D721Med (cell line): ENCODE measurements around the gene ALDH1B1.

Experiments used
- DNase-seq: peaks from one replicate; pipeline ENCODE4 v3.0.0; 2011; ENCODE audit warnings: low spot score; ENCODE audit not compliant: insufficient read length
- FAIRE-seq: peaks from 2 replicates; lab custom pipeline; 2011; peaks lifted over from hg19 to GRCh38; lab: Jason Lieb, UNC
- TF ChIP-seq, protein P1 (sequence below): IDR thresholded peaks from 2 replicates; pipeline ENCODE4 v1.5.1; 2012; ENCODE audit warnings: mild to moderate bottlenecking, control low read depth; ENCODE audit not compliant: insufficient read depth; ENCODE audit errors: missing control alignments

ALDH1B1 gene

DNA sequence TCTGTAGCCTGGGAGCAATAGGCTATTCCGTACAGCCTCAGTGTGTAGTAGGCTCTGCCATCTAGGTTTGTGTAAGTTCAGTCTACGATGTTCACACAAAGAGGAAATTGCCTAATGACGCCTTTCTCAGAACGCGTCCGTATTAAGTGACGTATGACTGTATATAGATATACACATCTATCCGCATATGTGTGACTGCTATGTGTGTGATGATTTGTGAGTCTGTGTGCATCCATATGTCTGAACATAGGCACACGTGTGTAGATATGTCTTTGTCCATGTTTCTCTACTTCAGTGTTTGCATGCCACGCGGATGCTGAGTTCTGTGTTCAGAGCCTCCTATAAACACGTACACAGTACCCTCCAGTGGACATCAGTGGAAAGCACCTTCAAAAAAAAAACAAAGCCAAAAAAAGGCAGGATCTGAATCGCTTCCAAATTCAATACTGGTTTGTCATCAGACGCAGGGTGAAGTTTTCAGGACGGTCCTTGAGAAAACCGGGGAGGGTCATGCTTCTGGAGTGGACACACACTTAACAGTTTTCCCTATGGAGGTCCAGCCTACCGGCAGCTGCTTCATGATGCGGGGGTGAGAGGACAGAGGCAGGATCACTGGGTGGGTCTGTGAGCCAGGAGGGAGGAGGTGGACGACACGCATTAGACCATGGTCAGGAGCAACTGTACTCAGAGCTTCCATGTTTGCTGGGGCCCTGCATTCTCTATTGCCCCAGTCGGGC lies 29.5 kb upstream of the ALDH1B1 start:
- TF ChIP-seq, protein P1, sequence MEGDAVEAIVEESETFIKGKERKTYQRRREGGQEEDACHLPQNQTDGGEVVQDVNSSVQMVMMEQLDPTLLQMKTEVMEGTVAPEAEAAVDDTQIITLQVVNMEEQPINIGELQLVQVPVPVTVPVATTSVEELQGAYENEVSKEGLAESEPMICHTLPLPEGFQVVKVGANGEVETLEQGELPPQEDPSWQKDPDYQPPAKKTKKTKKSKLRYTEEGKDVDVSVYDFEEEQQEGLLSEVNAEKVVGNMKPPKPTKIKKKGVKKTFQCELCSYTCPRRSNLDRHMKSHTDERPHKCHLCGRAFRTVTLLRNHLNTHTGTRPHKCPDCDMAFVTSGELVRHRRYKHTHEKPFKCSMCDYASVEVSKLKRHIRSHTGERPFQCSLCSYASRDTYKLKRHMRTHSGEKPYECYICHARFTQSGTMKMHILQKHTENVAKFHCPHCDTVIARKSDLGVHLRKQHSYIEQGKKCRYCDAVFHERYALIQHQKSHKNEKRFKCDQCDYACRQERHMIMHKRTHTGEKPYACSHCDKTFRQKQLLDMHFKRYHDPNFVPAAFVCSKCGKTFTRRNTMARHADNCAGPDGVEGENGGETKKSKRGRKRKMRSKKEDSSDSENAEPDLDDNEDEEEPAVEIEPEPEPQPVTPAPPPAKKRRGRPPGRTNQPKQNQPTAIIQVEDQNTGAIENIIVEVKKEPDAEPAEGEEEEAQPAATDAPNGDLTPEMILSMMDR: peak; percentile 71
- FAIRE-seq (peak; percentile 92), DNase-seq (no peak)

DNA sequence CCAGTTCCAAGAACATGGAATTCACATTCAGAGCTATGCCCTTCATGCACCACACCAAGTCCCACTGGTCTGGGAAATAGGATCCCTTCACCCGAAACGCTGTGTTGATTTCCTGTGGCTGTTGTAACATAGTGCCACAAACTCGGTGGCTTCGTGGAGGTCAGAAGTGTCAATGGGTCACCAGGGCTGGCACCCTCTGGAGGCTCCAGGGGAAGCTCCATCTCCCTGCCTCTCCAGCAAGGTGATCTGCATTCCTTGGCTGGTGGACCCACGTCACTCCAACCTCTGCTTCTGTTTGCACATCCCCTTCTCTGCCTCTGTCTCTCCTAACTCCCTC lies 28.9 kb upstream of the ALDH1B1 start:
- FAIRE-seq: no peak
- TF ChIP-seq, protein P1: no peak
- DNase-seq: no peak

DNA sequence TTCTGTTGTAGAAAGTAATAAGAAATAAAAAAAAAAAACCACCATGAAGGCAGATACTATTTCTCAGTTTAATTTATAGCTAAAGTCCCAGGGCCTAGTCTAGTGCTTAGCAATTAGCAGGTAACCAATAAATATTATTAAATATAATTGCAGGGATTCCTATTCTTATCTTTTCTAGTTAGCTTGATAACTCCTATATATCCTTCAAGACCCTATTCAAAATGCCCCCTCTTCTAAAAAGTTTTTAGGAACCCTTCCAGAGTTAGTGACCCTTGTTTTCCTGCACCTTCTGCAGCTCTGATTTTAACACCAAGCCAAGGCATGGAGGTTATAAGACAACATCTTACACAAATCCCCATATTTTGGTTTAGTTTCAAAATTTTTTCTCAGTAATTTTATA lies 24.6 kb upstream of the ALDH1B1 start:
- FAIRE-seq (no peak), DNase-seq (no peak)
- TF ChIP-seq, protein P1: no peak

- TF ChIP-seq, protein P1: no peak
- FAIRE-seq (no peak), DNase-seq (no peak)
Observed at GRCh38 chr9:38368731-38369130, 23.8 kb upstream of the ALDH1B1 start.

DNA sequence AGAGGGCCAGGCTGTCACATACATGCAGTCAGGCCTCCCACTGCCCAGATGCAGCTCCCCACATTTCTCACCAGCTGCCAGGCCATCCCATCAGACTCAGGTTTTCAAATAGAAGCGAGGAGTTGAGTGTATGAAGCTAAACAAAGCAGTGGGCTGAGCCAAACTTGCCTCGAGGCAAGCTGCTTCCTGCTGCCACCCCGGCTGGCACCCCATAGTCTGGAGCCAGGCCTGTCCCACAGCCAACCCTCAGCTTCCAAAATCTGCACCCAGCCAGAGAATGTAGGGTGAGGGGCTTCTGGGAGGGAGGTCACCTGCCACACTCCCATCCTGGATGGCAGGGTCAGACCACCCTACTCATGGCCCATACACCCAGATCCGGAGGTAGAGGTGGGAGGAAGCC lies 22.3 kb upstream of the ALDH1B1 start:
- TF ChIP-seq, protein P1: no peak
- FAIRE-seq (no peak), DNase-seq (no peak)

DNA sequence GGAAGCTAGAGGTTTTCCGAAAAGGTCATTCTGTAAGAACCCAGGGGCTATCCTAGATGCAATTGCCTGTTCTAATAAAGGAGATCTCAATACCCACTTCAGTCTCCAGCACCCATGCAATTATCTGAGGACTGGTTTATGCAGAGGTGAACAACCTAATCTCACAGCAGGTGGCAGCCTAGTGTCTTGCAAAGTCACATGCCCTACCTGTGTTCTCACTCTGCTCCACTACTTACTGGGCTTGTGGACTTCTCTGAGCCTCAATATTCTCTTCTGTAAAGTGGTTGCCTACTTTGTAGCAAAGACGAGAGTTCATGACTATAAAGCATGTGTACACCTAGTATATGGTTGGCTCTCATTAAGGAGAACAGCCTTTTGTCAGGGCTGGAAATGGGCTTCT lies 21.0 kb upstream of the ALDH1B1 start:
- no peak for DNase-seq
- TF ChIP-seq, protein P1: peak; percentile 54
- no peak for FAIRE-seq
